Body of pancreas (tissue), 4 donors: ENCODE data around the gene OVOL1. TPM values are rescaled to one million over a fixed set of nuclear protein-coding genes. Genes with fewer than 3 reads are reported as not detected.
A peak's percentile ranks its signal among the peaks of the same experiment; 100 is the strongest.

Experiments
- ATAC-seq: fragments of 150-250 bp; one replicate; pipeline ENCODE4 v1.9.1; 2016
- DNase-seq, 4 donors: peaks; one replicate each; pipeline ENCODE4 v3.0.0-alpha.2; 2019
- H3K27ac ChIP-seq, 4 donors: fragments of 200-600 bp; sonication (generic); 1 replicate in 3 of 4; 2 replicates in 1 of 4; pipeline versions ENCODE4 v1.5.1 to v1.6.1; 2016 to 2019; ENCODE audit warnings: mild to moderate bottlenecking in 1 of 4, mixed read lengths in 1 of 4, moderate library complexity in 1 of 4
- H3K27me3 ChIP-seq, 2 donors: fragments of 200-600 bp; sonication (generic); one replicate each; pipeline ENCODE4 v1.6.0; 2016; ENCODE audit warnings: mild to moderate bottlenecking in 1 of 2
- H3K36me3 ChIP-seq, 2 donors: fragments of 200-600 bp; sonication (generic); replicated peaks in 1 of 2; 2 replicates each; pipeline ENCODE4 v1.5.1; 2016; ENCODE audit warnings: low read depth in 2 of 2; ENCODE audit not compliant: insufficient read depth in 1 of 2
- H3K4me1 ChIP-seq: fragments of 200-600 bp; sonication (generic); one replicate; pipeline ENCODE4 v1.6.0; 2016
- H3K4me3 ChIP-seq, 2 donors: fragments of 200-600 bp; sonication (generic); 1 replicate in 1 of 2; 2 replicates in 1 of 2; pipeline ENCODE4 v1.5.1; 2016 to 2019
- H3K9me3 ChIP-seq, 3 donors: fragments of 200-600 bp; sonication (generic); 1 replicate in 2 of 3; 2 replicates in 1 of 3; pipeline ENCODE4 v1.5.1; 2016
- CTCF ChIP-seq, 7 experiments: fragments of 450-650 bp in 4 of 7; fragments of 200-600 bp in 3 of 7; sonication (generic) in 3 of 7; IDR thresholded peaks; one replicate each; pipeline ENCODE4 v1.5.1; 2016 to 2019; ENCODE audit warnings: antibody characterized with exemption in 7 of 7
- POLR2A ChIP-seq, 3 donors: fragments of 450-650 bp; IDR thresholded peaks; one replicate each; pipeline ENCODE4 v1.6.1; 2016; ENCODE audit warnings: antibody characterized with exemption in 3 of 3, mild to moderate bottlenecking in 2 of 3
- WGBS, 2 donors: methylation state at CpG; one replicate each; pipeline ENCODE4 v1.1.5; 2017; 5-methylcytosine and 5-hydroxymethylcytosine counted together
- intact Hi-C: fragments of 100-400 bp; cut with DNase I; formaldehyde crosslinking; loops from one replicate; pipeline ENCODE4 v1.15.1; 2023
- total RNA-seq, 2 donors: library from RNA; depleted of rRNA; stranded (reverse); fragments of >200 nt; gene quantifications; one replicate each; pipeline ENCODE4 v1.1.0, GENCODE V29; 2016

OVOL1 gene
- total RNA-seq, 2 donors from 2014 or later = 0.78 to 1.3 TPM

GRCh38 chr11:65806979-65807378 is 20.1 kb downstream of the OVOL1 start:
- H3K4me3 ChIP-seq = no peak overlapping the region
- peaks cover 0 to 20% of the 10 kb centered on the region in 2 donors for H3K27me3 ChIP-seq
- 57 to 61% methylated on average over 6 of the region's 6 CpGs for WGBS, 2 donors
- H3K36me3 ChIP-seq = no peaks in the 10 kb centered on the region
- no peak overlapping the region for H3K27ac ChIP-seq
- intact Hi-C loops = no loop called here
- TF ChIP-seq POLR2A (IDR thresholded peaks at IDR 0.05) = no peak
- no peak for TF ChIP-seq CTCF (IDR thresholded peaks at IDR 0.05)
- ATAC-seq (no peak), DNase-seq (no peak)
- H3K9me3 ChIP-seq = no peaks in the 10 kb centered on the region
- H3K4me1 ChIP-seq = no peaks in the 10 kb centered on the region

DNA sequence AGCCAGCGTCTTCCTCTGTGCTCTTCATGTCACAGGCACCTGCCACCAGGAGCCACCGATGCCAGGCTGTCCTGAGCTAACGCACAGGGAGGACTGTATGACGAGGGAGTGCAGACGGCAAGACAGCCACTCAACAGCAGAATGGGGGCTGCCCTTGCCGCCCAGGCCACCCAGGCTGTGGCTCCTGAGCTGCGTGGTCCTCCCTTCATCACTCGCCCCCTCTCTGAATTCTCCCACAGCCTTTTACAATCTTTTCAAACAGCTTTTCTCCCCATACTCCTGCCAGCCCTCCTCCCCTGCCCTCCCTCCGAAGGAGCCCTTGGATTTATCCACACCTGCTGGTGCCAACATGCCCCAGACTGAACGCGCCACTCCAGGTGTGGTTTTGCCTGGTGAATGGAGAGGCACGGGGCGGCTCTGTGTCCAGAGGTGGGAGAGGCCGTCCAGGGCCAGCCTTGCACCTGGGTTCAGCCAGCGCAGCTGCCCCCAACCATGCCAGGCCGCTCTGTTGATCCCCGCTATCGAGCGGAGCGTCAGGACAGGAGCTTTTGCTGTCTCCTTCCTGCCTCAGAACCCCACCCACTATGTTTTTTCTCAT is 22.0 kb downstream of the OVOL1 start:
- Histone ChIP-seq H3K9me3 (no peaks in the 10 kb centered on the region), H3K27ac (no peak overlapping the region), H3K4me3 (no peak overlapping the region), H3K27me3 (peaks cover 0 to 13% of the 10 kb centered on the region in 2 donors), H3K36me3 (no peaks in the 10 kb centered on the region), H3K4me1 (no peaks in the 10 kb centered on the region)
- WGBS, 2 donors = 43 to 55% methylated on average over 20 of the region's 20 CpGs
- DNase-seq = peak in 1 of 4 donors; percentile 49
- TF ChIP-seq POLR2A (IDR thresholded peaks at IDR 0.05) = no peak
- no peak for TF ChIP-seq CTCF (IDR thresholded peaks at IDR 0.05)
- peak; percentile 7 for ATAC-seq
- intact Hi-C loops = no loop called here

DNA sequence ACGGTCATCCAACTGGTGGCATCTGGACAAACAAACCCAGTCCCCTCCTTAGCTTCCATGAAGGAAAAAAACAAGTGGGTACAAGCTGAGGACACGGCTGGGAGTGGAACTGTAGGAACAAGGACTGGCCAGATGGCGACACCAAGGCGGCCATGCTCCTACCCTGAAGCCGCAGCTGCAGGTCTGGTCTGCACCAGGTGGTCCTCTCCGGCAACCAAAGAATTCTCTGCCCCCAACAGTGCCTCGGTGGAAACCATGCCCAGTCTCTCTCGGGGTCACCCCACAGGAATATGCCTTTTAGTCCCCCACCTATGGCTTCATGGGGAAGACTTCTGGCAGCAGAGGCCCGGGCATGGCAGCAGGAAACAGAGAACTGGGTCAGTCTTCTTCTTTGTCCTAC is 22.6 kb downstream of the OVOL1 start:
- DNase-seq = no peak

GRCh38 chr11:65810046-65810868 is 23.4 kb downstream of the OVOL1 start:
- H3K27me3 ChIP-seq = peaks cover 0 to 6% of the 10 kb centered on the region in 2 donors
- H3K36me3 ChIP-seq = no peaks in the 10 kb centered on the region
- 78 to 79% methylated on average over 23 of the region's 23 CpGs for WGBS, 2 donors
- H3K4me1 ChIP-seq = no peaks in the 10 kb centered on the region
- no peak for TF ChIP-seq CTCF (IDR thresholded peaks at IDR 0.05)
- TF ChIP-seq POLR2A (IDR thresholded peaks at IDR 0.05) = no peak
- H3K4me3 ChIP-seq = no peak overlapping the region
- intact Hi-C loops = loop anchor here (5.0 kb wide), 1 partner anchor 33 kb away; no protein-coding TSS in a partner anchor
- ATAC-seq = no peak
- no peak overlapping the region for H3K27ac ChIP-seq
- no peak for DNase-seq
- no peaks in the 10 kb centered on the region for H3K9me3 ChIP-seq

More for the DNA sequence above, 22.6 kb downstream of the OVOL1 start:
- TF ChIP-seq CTCF (IDR thresholded peaks at IDR 0.05) = no peak
- no peak for TF ChIP-seq POLR2A (IDR thresholded peaks at IDR 0.05)
- H3K27ac ChIP-seq = no peak overlapping the region
- no peaks in the 10 kb centered on the region for H3K9me3 ChIP-seq
- H3K36me3 ChIP-seq = no peaks in the 10 kb centered on the region
- no peak for ATAC-seq
- H3K4me3 ChIP-seq = no peak overlapping the region
- 72 to 78% methylated on average over 7 to 9 of the region's 9 CpGs for WGBS, 2 donors
- no peaks in the 10 kb centered on the region for H3K4me1 ChIP-seq
- H3K27me3 ChIP-seq = peaks cover 0 to 7% of the 10 kb centered on the region in 2 donors
- intact Hi-C loops = no loop called here
